GM08714 (cell line): ENCODE results near the gene CTNNA3.

ENCODE experiments used
- H3K4me3 ChIP-seq: fragments of 200-500 bp; sonication (Bioruptor generic); 2 replicates; pipeline ENCODE4 v1.5.1; 2014; ENCODE audit warnings: mild to moderate bottlenecking, low read length, inconsistent platforms
- ZNF274 ChIP-seq: IDR thresholded peaks from 2 replicates; pipeline ENCODE4 v1.6.1; 2012; ENCODE audit warnings: mild to moderate bottlenecking, low read depth, low read length

Gene CTNNA3

GRCh38 chr10:67678335-67678974 is 17.5 kb downstream of the CTNNA3 start:
- TF ChIP-seq ZNF274: no peak
- H3K4me3 ChIP-seq: no peak overlapping the region

GRCh38 chr10:67676208-67676825 is 19.7 kb downstream of the CTNNA3 start:
- H3K4me3 ChIP-seq: no peak overlapping the region
- no peak for TF ChIP-seq ZNF274

GRCh38 chr10:67670401-67670800 is 25.6 kb downstream of the CTNNA3 start:
- no peak overlapping the region for H3K4me3 ChIP-seq
- no peak for TF ChIP-seq ZNF274

DNA sequence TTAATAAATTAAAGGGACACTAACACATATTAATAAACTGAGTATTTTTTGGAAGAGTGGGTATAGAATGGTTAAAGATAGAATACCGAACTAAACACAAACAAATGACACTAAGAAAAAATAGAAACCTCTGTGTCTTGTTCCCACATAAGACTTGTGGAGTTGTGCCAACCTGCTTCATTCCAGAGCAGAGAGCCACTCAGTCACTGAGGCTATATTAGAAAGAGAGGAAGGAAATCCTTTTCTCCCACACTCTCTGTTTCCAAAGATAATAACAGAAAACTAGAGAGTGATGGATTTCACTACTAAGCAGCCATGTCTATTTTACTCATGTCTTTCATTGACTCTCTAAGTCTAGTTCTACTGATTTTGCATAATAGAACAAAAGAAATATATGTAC is 26.0 kb downstream of the CTNNA3 start:
- TF ChIP-seq ZNF274: no peak

GRCh38 chr10:67668448-67668847 is 27.5 kb downstream of the CTNNA3 start:
- H3K4me3 ChIP-seq: no peak overlapping the region
- no peak for TF ChIP-seq ZNF274

More for the DNA sequence above, 26.0 kb downstream of the CTNNA3 start:
- H3K4me3 ChIP-seq: no peak overlapping the region

DNA sequence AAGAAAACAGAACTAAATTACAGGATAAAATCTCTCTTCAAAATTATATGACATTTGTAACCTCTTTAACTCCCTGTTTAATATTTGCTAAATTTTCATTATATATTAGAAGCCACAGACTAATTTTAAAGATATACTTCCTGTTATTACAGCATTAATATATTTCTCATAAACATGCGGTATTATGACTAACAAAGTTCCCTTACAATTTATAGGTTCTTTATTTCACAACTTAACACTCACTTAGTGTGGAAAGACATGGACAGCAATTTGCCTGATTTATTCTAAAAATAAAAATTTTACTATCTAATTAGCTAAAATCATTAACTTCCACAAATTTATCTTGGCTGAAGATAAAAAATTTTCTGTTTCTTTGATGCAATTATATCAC is 29.0 kb downstream of the CTNNA3 start:
- TF ChIP-seq ZNF274: no peak
- H3K4me3 ChIP-seq: no peak overlapping the region

GRCh38 chr10:67666416-67667034 is 29.5 kb downstream of the CTNNA3 start:
- no peak overlapping the region for H3K4me3 ChIP-seq
- TF ChIP-seq ZNF274: no peak

DNA sequence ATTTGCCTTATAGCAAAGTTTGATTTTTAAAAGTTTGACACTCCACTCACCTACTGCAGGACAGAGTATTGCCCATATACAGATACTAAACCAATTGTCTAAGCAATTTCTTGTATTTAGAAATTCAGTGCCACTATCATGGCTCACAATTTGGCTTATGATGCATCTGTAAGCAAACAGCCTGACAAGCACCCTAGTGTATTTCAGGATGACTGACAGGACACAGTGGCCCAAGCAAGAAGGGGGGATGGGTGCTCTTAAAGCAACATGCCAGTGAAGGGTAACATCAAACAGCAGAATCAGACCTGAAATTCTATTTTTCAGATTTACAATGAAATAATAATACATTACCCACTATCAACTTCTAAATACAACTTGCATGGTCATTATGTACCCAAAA is 30.5 kb downstream of the CTNNA3 start:
- H3K4me3 ChIP-seq: no peak overlapping the region
- TF ChIP-seq ZNF274: no peak

DNA sequence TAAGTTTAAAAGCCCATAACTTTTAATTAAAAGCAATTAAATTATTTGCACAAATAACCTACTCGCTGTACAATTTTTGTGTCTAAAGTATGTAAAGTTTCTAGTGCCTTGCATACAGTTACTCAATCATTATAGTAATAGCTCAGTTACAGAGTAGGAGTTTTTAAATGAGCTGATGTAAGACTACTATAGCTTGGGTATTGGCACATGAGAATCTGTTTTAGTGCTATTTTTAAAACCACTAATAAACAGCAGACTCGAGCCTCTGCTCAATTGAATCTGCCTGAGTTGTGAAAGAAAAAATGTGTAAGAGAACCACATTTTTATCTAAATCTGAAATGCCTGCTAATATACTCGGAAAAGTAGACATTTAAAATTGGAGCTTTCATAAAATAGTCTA is 31.1 kb downstream of the CTNNA3 start:
- no peak for TF ChIP-seq ZNF274
- H3K4me3 ChIP-seq: no peak overlapping the region

- no peak overlapping the region for H3K4me3 ChIP-seq
- no peak for TF ChIP-seq ZNF274
Observed at GRCh38 chr10:67663449-67664087, 32.4 kb downstream of the CTNNA3 start.

DNA sequence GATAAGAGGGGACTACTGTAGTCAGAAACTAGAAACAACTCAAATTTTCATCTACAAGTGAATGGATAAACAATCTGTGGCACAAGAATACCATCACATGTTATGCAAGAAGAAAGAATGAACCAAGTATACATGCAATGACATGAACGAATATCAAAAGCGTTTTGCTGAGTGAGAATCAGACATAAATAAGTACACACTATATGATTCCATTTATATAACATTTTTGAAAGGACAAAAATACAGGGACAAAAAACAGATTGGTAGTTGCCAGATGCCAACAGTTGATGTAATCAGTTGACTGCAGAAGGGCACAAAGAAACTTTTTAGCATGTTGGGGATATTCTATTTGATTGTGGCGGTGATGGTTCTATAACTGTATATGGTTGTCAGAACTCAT is 33.6 kb downstream of the CTNNA3 start:
- TF ChIP-seq ZNF274: no peak
- H3K4me3 ChIP-seq: no peak overlapping the region

DNA sequence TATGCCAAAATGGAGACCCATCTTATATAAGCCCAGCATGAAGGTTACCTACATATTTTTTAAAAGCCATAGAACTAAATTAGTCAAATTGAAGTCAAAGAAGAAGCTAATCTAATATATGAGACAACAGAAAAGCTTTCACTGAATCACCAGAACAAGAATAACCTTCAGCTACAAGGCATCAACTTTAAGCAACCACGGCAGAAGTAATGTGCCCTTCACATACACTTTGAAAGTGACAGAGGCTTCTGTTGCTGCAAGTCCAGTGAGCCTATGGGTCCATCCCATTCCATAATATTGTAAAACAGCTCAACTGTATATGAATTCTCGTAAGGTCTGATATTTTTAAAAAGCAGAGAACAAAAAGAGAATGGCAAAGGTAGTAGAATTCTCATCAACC is 36.5 kb downstream of the CTNNA3 start:
- no peak for TF ChIP-seq ZNF274
- H3K4me3 ChIP-seq: no peak overlapping the region

DNA sequence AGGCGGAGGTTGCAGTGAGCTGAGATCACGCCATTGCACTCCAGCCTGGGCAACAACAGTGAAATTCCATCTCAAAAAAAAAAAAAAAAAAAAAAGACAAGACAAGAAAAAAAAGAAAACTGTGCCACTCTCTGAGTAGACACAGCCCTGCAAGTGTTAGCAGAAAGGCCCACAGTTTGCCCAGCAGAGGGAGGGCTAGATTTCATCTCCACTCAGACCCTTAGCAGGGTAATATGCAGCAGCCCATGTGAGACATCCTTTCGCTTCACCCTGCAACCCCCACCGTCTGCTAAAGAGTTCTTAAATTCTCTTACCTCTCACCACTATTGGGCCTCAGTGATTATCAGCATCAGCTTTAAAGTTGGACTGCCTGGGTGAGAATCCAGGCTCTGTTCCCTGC is 38.2 kb downstream of the CTNNA3 start:
- no peak overlapping the region for H3K4me3 ChIP-seq
- TF ChIP-seq ZNF274: no peak

DNA sequence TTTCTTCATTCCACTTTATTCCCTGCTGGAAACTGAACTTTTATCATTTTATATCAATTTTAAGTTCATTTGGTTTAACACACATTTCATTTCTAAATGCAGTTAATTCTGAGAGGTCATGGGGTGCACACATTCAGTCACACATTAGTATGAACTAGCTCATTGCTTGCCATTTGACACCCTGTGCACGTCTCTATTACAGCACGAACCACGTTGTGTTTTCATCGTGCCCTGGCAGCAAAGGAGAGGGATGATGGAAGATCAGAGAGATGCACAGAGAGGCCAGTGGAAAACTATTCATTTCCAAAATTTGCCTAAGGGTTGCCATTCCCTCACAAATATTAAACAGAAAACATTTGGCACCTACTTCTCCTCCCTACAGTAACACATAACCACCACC is 45.4 kb downstream of the CTNNA3 start:
- no peak overlapping the region for H3K4me3 ChIP-seq
- no peak for TF ChIP-seq ZNF274
